NCI-H128 (cell line): Measurements from ENCODE around the gene SUPT5H.

Experiments
- DNase-seq: peaks from one replicate; lab custom pipeline; 2025; ENCODE audit not compliant: unreplicated experiment; lab: John Stamatoyannopoulos, UW

The SUPT5H gene

DNA sequence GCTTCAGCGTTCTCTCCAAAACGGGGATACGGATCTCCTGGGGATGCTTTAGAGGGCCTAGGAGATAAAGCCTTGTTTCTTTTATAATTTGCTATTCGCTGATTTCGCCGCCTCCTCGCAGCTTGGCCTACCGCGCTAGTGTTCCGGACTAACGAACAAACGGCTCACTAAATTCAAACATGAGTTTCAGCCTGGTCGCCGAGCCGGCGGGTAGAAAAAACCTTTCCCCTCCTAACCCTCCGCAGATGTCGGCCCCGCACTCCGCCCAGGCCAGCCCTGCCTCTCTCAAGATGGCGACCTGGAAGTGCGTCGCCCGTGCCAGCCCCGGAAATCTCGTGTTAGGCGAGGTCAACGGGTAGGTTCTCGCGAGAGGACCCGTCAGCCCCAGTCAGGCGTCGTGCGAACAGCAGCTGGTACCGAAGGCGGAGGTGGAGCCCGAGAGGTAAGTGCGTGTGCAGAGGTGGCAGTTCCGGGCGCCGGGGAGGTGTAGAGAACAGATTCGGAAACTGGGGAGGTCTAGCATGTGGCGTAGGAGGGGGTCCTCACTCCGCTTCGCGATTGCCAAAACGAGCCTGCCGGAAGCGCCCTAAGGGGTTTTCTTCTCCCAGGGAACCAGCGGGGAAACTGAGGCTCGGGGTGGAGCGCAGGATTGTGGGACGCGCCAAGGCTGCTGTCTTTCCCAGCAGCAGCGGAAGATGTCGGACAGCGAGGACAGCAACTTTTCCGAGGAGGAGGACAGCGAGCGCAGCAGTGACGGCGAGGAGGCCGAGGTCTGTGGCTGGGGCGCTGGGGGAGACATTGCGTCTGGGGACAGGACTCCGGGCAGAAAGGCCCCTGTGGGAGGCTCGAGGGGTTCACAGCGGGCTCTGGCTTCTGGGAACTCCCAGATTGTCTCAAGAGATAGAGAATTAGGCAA lies at the start of gene SUPT5H:
Gene SUPT5H, plus strand, starts transcription at position 387 of the 916 bp plus-strand sequence. Its CDS starts 309 bp downstream, at position 696.
- DNase-seq: peak; percentile 97

DNA sequence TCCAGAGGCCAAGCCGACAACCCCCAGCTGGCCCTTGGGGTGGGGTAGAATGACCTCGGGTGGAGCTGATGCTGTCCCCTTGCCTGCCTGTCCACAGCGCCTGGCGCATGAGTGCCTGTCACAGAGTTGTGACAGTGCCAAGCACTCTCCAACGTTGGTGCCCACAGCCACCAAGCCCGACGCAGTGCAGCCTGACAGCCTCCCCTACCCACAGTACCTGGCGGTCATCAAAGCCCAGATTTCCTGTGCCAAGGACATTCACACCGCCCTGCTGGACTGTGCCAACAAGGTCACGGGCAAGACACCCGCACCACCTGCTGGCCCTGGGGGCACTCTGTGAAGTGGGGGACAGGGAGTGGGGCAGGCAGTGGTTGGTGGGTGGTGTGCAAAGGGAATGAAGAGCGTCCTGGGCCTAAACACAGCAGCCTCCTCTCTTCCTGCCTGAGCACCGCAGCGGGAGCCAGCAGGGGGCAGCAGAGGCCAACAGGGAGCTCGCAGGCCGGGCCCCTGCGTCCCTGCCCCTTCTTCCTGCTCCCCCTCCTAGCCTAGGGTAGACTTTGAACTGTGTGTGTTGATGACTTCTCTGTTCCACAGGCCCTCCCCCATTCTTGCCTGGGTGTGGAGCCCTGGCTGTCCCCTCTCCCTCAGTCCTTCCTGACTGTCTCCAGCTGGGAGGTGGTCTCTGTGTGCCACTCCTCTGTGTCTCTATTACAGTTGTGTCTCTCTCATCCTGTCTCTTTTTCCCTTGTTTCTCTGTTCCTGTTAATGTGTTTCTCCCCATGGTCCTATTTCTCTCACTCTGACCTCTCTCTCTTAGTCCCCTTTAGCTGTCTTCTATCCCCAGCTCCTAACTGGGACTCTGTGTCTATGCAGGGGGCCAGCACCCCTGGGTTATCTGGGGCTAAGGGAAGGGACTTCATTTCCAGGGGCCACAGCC lies 47.8 kb upstream of the SUPT5H start:
- peak; percentile 37 for DNase-seq

- DNase-seq: no peak
Measured at GRCh38 chr19:39398297-39398864, 47.0 kb upstream of the SUPT5H start.

- no peak for DNase-seq
Measured at GRCh38 chr19:39399668-39400050, 45.7 kb upstream of the SUPT5H start.

- no peak for DNase-seq
Measured at GRCh38 chr19:39400061-39400460, 45.3 kb upstream of the SUPT5H start.

DNA sequence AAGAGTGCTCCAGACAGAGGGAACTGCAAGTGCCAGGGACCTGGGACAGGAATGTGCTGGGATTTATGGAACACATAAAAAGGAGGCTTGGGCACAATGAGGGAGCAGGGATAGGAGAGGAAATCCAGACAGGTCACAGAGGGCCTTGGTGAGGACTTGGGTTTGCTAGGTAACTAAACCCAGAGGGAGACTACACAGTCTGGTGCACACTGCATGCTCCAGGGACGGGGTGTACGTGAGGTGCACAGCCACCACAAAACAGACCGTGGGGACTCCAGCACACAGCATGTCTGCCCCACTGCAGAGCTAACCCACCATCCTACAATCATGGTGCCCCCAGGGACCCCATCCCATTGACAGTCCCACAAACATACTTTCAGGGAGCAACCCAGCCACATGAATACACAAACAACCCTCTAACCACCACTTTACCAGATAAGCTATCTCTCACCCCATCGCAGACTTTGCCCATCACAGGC lies 44.3 kb upstream of the SUPT5H start:
- no peak for DNase-seq

DNA sequence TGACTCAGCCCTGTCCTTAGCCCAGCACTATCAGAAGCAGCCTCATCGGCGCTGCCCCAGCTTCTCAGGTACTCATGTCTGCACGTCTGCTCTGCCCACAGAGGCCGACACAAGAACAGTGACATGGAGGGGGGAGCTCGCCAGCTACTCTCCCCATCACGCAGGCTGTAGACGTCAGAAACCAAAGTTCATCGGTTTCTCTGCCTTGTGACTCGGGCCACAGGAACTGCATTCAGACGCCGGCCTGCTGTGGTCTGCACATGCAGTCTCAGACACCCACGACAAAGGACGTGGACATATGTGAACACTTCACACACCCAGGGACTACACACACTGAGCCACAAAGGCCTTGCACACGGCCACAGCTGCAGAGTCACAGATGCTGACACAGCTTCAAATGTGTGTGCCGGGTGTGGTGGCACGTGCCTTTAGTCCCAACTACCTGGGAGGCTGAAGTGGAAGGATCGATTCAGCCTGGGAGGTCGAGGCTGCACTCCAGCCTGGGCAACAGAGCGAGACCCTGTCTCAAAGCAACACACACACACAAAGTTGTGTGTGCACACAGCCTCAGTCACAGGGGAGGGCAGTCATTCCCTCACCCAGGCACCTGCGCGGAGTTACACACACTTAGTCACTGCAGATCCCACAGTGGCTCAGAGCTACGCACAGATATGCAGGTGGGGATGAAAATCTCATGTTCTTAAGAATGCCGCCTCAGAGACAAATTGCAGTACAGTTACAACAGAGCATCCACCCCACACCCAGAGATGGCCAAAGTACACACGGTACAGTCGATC lies 43.6 kb upstream of the SUPT5H start:
- no peak for DNase-seq

- peak; percentile 38 for DNase-seq
Measured at GRCh38 chr19:39402346-39403300, 42.8 kb upstream of the SUPT5H start.

DNA sequence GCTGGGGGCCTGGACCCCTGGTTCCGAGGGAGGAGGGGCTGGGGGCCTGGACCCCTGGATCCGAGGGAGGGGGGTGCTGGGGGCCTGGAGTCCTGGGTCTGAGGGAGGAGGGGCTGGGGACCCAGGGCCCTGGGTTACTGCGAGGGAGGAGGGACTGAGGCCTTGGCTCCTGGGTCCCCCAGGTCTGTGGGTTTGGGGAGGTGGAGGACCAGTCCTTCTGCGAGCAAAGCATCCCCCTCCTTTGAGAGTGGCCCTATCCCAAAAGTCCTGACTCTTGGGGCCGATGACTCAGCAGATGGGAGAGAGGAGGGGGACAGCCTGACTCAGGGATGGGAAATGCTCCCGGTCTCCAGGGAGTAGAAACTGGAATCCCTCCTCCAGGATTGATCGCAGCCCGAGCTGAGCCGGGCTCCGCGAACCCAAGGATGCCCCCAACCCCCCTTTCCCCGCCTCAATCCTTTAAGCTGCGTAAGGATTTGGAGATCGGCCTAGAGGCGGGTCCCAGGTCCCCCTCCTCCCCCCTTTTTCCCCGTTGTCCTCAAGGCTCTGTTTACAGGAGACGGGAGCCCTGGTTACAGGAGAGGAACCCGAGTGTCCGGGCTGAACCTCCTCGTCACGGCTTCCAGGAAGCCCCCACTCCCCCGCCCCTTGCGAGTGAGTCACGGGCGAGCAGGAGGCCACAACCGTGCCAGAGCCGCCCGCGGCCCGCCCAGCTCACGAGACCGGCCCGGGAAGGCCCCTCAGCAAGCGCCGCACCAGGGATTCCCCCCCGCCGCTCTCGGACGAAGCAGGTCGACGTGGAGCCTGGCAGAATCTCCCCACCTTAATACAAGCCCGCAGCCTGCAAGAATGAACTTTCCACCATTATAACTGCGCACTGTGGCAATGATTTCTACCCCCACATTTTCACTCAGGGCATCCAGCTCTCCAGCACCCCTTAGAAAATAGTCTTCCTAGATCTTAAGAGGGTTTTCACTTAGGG lies 41.8 kb upstream of the SUPT5H start:
- peak; percentile 22 for DNase-seq

- no peak for DNase-seq
Measured at GRCh38 chr19:39405261-39405957, 40.0 kb upstream of the SUPT5H start.

DNA sequence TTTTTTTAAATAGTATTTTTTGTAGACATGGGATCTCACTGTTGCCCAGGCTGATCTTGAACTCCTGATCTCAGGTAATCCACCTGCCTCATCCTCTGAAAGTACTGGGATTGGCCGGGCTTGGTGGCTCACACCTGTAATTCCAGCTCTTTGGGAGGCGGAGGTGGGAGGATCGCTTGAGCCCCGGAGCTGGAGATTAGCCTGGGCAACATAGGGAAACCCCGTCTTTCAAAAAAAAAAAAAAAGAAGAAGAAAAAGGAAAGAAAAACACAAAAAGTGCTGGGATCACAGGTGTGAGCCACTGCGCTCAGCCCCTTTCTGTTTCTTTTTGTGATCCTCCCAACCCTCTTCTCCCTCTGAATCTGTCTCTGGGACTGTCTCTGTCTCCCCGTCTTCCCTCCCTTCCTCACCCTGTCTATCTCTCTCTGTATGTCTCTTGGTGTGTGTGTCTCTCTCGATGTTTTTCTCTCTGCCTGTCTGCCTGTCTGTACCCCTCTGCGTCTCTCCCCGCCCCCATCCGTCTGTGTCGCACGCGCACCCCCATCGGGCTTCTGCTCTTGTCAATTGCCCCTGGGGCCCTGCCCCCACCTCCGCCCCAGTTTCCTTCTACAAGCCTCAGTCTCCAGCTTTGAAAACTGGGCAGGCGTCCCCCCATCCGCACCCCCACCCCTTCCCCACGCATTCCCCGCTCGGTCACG lies 39.3 kb upstream of the SUPT5H start:
- no peak for DNase-seq

GRCh38 chr19:39406656-39407409 lies 38.5 kb upstream of the SUPT5H start, which contains the start of gene ZFP36:
Gene ZFP36 (plus strand): TSS chr19:39406847. CDS start chr19:39406905, 58 bp downstream.
- peak; percentile 13 for DNase-seq

DNA sequence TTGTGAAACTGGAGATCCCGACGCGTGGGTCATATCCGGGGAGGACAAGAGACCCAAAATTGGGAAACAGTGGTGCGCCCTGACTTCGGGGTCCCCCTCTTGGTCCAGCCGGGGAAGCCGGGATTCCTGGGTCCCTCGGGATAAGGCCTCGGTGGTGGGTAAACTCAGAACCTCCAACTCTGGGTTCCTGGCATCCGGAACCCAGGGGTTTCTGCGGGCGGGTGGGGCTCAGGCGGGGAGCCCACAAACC lies 38.0 kb upstream of the SUPT5H start:
- no peak for DNase-seq

DNA sequence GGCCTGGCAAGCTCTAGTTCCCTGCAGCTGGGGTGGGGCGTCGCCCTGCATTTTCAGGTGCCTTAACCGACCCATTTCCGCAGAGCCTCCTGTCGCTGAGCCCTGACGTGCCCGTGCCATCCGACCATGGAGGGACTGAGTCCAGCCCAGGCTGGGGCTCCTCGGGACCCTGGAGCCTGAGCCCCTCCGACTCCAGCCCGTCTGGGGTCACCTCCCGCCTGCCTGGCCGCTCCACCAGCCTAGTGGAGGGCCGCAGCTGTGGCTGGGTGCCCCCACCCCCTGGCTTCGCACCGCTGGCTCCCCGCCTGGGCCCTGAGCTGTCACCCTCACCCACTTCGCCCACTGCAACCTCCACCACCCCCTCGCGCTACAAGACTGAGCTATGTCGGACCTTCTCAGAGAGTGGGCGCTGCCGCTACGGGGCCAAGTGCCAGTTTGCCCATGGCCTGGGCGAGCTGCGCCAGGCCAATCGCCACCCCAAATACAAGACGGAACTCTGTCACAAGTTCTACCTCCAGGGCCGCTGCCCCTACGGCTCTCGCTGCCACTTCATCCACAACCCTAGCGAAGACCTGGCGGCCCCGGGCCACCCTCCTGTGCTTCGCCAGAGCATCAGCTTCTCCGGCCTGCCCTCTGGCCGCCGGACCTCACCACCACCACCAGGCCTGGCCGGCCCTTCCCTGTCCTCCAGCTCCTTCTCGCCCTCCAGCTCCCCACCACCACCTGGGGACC lies 37.6 kb upstream of the SUPT5H start:
- no peak for DNase-seq

GRCh38 chr19:39408392-39409207 lies 36.8 kb upstream of the SUPT5H start:
- DNase-seq: no peak
